Measurements from ENCODE around the gene RTN4RL2.

Gene RTN4RL2

GRCh38 chr11:57460022-57460757, at the start of gene RTN4RL2:
RTN4RL2 (plus strand) TSS chr11:57460528; CDS start chr11:57460866, 338 bp downstream.
- DNase-seq (ENCODE audit: low spot score): peak; percentile 20

GRCh38 chr11:57413681-57414080, 46.6 kb upstream of the RTN4RL2 start:
- no peak for DNase-seq (ENCODE audit: low spot score)

GRCh38 chr11:57414612-57415212, 45.6 kb upstream of the RTN4RL2 start:
- DNase-seq (ENCODE audit: low spot score): no peak

- DNase-seq (ENCODE audit: low spot score): no peak
Measured at GRCh38 chr11:57416436-57416835, 43.9 kb upstream of the RTN4RL2 start.

- DNase-seq (ENCODE audit: low spot score): no peak
Measured at GRCh38 chr11:57417056-57417455, 43.3 kb upstream of the RTN4RL2 start.

- DNase-seq (ENCODE audit: low spot score): no peak
Measured at GRCh38 chr11:57418131-57418530, 42.2 kb upstream of the RTN4RL2 start.

- no peak for DNase-seq (ENCODE audit: low spot score)
Measured at GRCh38 chr11:57419146-57419545, 41.2 kb upstream of the RTN4RL2 start.

GRCh38 chr11:57421066-57421465, 39.3 kb upstream of the RTN4RL2 start:
- DNase-seq (ENCODE audit: low spot score): no peak

- DNase-seq (ENCODE audit: low spot score): no peak
Measured at GRCh38 chr11:57421805-57422204, 38.5 kb upstream of the RTN4RL2 start.

GRCh38 chr11:57422669-57423068, 37.7 kb upstream of the RTN4RL2 start:
- DNase-seq (ENCODE audit: low spot score): no peak

GRCh38 chr11:57424137-57424791, 36.1 kb upstream of the RTN4RL2 start:
- DNase-seq (ENCODE audit: low spot score): no peak

GRCh38 chr11:57424792-57425564, 35.4 kb upstream of the RTN4RL2 start:
- DNase-seq (ENCODE audit: low spot score): peak; percentile 89

GRCh38 chr11:57425565-57426438, 34.5 kb upstream of the RTN4RL2 start:
- no peak for DNase-seq (ENCODE audit: low spot score)

GRCh38 chr11:57426439-57426928, 33.8 kb upstream of the RTN4RL2 start:
- peak; percentile 11 for DNase-seq (ENCODE audit: low spot score)

GRCh38 chr11:57426929-57427726, 33.2 kb upstream of the RTN4RL2 start, which contains the start of gene SLC43A3:
SLC43A3 (minus strand) TSS chr11:57427121; CDS start chr11:57426172, 949 bp downstream.
- peak; percentile 58 for DNase-seq (ENCODE audit: low spot score)

- DNase-seq (ENCODE audit: low spot score): no peak
Measured at GRCh38 chr11:57427727-57428082, 32.6 kb upstream of the RTN4RL2 start.

- no peak for DNase-seq (ENCODE audit: low spot score)
Measured at GRCh38 chr11:57428643-57429042, 31.7 kb upstream of the RTN4RL2 start.

- DNase-seq (ENCODE audit: low spot score): no peak
Measured at GRCh38 chr11:57429946-57430345, 30.4 kb upstream of the RTN4RL2 start.

GRCh38 chr11:57430952-57431351, 29.4 kb upstream of the RTN4RL2 start:
- no peak for DNase-seq (ENCODE audit: low spot score)

GRCh38 chr11:57432149-57432561, 28.2 kb upstream of the RTN4RL2 start:
- no peak for DNase-seq (ENCODE audit: low spot score)
